Measurements from ENCODE around the gene MAPK8.

The MAPK8 gene

GRCh38 chr10:48316236-48316635 lies 9.8 kb downstream of the MAPK8 start:
- H3K79me2 ChIP-seq (ENCODE audit: insufficient read depth, low read depth) = peaks cover 10% of the 10 kb centered on the region; the same call in 1 of the 2 replicates
- no peak overlapping the region for H3K4me3 ChIP-seq (IDR thresholded peaks at IDR 0.05; ENCODE audit: insufficient read depth, low read depth, low read length)
- no peak overlapping the region for H3K9ac ChIP-seq
- H4K20me1 ChIP-seq (ENCODE audit: insufficient read depth) = peaks cover 4% of the 10 kb centered on the region; the same call in 1 of the 2 replicates
- H3K4me1 ChIP-seq (ENCODE audit: low read depth, poor library complexity, severe bottlenecking) = peaks cover 6% of the 10 kb centered on the region
- H3K36me3 ChIP-seq (ENCODE audit: insufficient read depth) = no peaks in the 10 kb centered on the region
- H2AFZ ChIP-seq (ENCODE audit: low read depth) = no peak overlapping the region
- no peaks in the 10 kb centered on the region for H3K27me3 ChIP-seq (ENCODE audit: insufficient read depth, low read depth)
- no peak overlapping the region for H3K27ac ChIP-seq
- TF ChIP-seq CTCF (conservative IDR thresholded peaks at IDR 0.05; ENCODE audit: low read depth, low read length) = no peak
- H3K4me2 ChIP-seq = no peak overlapping the region

- Histone ChIP-seq H3K79me2 (ENCODE audit: insufficient read depth, low read depth) (peaks cover 10% of the 10 kb centered on the region; the same call in 1 of the 2 replicates), H3K4me1 (ENCODE audit: low read depth, poor library complexity, severe bottlenecking) (peaks cover 6% of the 10 kb centered on the region), H3K4me3 (IDR thresholded peaks at IDR 0.05; ENCODE audit: insufficient read depth, low read depth, low read length) (no peak overlapping the region), H2AFZ (ENCODE audit: low read depth) (no peak overlapping the region), H3K4me2 (no peak overlapping the region), H4K20me1 (ENCODE audit: insufficient read depth) (peaks cover 4% of the 10 kb centered on the region; the same call in 1 of the 2 replicates), H3K27me3 (ENCODE audit: insufficient read depth, low read depth) (no peaks in the 10 kb centered on the region), H3K27ac (no peak overlapping the region), H3K9ac (no peak overlapping the region), H3K36me3 (ENCODE audit: insufficient read depth) (no peaks in the 10 kb centered on the region)
- TF ChIP-seq CTCF (conservative IDR thresholded peaks at IDR 0.05; ENCODE audit: low read depth, low read length) = no peak
These were observed 11.0 kb downstream of the MAPK8 start for GRCh38 chr10:48317321-48317990.

GRCh38 chr10:48322017-48322416 lies 15.5 kb downstream of the MAPK8 start:
- Histone ChIP-seq H3K79me2 (ENCODE audit: insufficient read depth, low read depth) (no peaks in the 10 kb centered on the region; the same call in 1 of the 2 replicates), H3K36me3 (ENCODE audit: insufficient read depth) (no peaks in the 10 kb centered on the region), H4K20me1 (ENCODE audit: insufficient read depth) (peaks cover 4% of the 10 kb centered on the region; the same call in 1 of the 2 replicates), H3K4me3 (IDR thresholded peaks at IDR 0.05; ENCODE audit: insufficient read depth, low read depth, low read length) (no peak overlapping the region), H2AFZ (ENCODE audit: low read depth) (no peak overlapping the region), H3K9ac (no peak overlapping the region), H3K27ac (no peak overlapping the region), H3K4me2 (no peak overlapping the region), H3K27me3 (ENCODE audit: insufficient read depth, low read depth) (no peaks in the 10 kb centered on the region), H3K4me1 (ENCODE audit: low read depth, poor library complexity, severe bottlenecking) (peaks cover 6% of the 10 kb centered on the region)
- TF ChIP-seq CTCF (conservative IDR thresholded peaks at IDR 0.05; ENCODE audit: low read depth, low read length) = no peak

- H3K27ac ChIP-seq = no peak overlapping the region
- H2AFZ ChIP-seq (ENCODE audit: low read depth) = no peak overlapping the region
- no peak overlapping the region for H3K4me2 ChIP-seq
- no peaks in the 10 kb centered on the region for H3K36me3 ChIP-seq (ENCODE audit: insufficient read depth)
- H3K4me1 ChIP-seq (ENCODE audit: low read depth, poor library complexity, severe bottlenecking) = no peaks in the 10 kb centered on the region
- no peaks in the 10 kb centered on the region for H4K20me1 ChIP-seq (ENCODE audit: insufficient read depth)
- H3K4me3 ChIP-seq (IDR thresholded peaks at IDR 0.05; ENCODE audit: insufficient read depth, low read depth, low read length) = no peak overlapping the region
- H3K79me2 ChIP-seq (ENCODE audit: insufficient read depth, low read depth) = no peaks in the 10 kb centered on the region; the same call in 1 of the 2 replicates
- no peaks in the 10 kb centered on the region for H3K27me3 ChIP-seq (ENCODE audit: insufficient read depth, low read depth)
- no peak overlapping the region for H3K9ac ChIP-seq
- no peak for TF ChIP-seq CTCF (conservative IDR thresholded peaks at IDR 0.05; ENCODE audit: low read depth, low read length)
These were observed 18.1 kb downstream of the MAPK8 start for GRCh38 chr10:48324580-48324979.

All from KMS-11 (cell line).